GM18870 (cell line): Measurements from ENCODE around the gene CCNL2.
A peak's percentile ranks its signal among the peaks of the same experiment; 100 is the strongest.
"Not testable (repeated sequence)": the region's sequence is repeated elsewhere in the genome, so short reads cannot be mapped to it uniquely, and the experiment has no call there.

ENCODE experiments used
- ATAC-seq: cut with Tn5 transposase; IDR thresholded peaks from one replicate; pipeline ENCODE4 v1.9.1; 2021; ENCODE audit warnings: moderate library complexity; ENCODE audit not compliant: unreplicated experiment

The CCNL2 gene

GRCh38 chr1:1421147-1421906 lies 22.2 kb upstream of the CCNL2 start, which contains the start of gene ANKRD65:
Gene ANKRD65, minus strand, starts transcription at chr1:1421276. Its CDS starts 271 bp downstream, at chr1:1421005.
- ATAC-seq, result no peak

GRCh38 chr1:1420654-1421141 lies 21.6 kb upstream of the CCNL2 start:
- ATAC-seq, result no peak

DNA sequence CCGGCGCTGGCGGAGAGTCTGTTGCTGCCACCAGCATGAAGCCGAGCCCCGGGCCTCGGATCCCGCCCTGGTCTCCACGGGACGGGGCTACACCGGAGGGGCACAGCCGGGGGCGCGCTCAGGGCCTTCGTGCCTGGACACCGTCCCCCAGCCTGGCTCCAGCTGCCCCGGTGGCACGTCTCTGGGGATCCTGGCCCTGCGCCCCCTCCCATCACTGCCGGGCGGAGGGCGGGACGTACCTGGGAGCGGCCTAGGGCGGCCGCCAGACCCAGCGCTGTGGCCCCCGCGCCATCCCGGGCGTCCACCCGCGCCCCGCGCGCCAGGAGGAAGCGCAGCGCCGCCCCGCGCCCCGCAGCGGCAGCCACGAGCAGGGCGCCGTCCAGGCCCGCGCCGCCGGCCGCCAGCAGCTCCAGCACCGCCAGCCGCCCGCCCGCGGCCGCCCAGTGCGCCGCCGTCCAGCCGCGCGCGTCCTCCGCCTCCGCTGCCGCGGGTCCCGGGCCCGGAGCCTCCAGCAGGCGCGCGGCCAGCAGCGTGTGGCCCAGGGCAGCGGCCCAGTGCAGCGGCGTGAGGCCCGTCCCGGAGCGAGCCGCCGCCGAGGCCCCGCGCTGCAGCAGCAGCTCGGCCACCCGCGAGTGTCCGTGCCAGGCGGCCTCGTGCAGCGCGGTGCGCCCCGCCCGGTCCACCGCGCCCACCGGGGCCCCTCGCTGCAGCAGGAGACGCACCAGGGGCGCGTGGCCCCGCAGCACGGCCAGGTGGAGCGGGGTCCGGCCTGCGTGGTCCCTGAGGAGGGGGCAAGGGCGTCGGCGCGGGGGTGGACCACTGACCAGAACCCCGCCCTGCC lies 20.9 kb upstream of the CCNL2 start:
- no peak for ATAC-seq

DNA sequence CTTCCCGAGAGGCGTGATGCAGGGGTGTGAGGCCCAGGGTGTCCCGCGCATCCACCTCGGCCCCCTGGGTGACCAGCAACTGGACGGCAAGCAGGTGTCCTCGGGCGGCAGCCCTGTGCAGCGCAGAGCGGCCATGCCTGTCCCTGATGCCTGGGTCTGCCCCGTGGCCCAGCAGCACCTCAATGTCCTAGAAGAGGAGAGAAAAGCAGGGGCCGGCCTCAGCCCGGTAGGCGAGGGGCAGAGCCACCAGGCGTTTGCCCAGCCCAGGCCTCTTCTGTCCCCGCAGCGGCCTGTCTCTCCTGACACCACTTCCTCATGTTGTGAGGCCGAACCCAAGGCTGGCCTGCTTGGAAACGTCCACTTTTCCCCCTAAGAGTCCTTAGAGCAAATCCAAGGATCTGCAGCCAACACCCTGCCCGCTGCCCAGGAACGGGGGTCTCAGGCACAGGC lies 20.3 kb upstream of the CCNL2 start:
- ATAC-seq, result no peak

- ATAC-seq, result no peak
Observed at GRCh38 chr1:1418464-1419362, 19.6 kb upstream of the CCNL2 start.

- not testable (repeated sequence) for ATAC-seq
Observed at GRCh38 chr1:1417825-1418463, 18.8 kb upstream of the CCNL2 start.

DNA sequence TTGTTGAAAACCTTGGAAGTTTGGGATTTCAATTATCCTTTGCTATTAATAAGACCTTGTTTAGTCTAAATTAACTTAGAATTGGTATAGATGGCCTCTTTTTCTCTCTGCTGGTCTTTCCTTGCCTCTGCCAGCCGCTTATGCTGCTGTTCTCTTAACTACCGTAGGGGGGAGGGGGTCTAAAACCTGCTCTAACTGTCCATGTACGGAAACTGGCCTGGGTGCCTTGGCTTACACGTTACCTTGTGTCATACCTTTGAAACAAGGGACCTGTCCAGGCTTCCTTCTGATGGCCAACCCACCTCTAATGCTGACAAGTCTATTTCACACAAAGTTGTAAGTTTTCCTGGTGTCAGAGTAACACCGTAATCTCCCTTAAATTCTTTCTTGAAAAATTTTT lies 18.3 kb upstream of the CCNL2 start:
- ATAC-seq, result not testable (repeated sequence)

DNA sequence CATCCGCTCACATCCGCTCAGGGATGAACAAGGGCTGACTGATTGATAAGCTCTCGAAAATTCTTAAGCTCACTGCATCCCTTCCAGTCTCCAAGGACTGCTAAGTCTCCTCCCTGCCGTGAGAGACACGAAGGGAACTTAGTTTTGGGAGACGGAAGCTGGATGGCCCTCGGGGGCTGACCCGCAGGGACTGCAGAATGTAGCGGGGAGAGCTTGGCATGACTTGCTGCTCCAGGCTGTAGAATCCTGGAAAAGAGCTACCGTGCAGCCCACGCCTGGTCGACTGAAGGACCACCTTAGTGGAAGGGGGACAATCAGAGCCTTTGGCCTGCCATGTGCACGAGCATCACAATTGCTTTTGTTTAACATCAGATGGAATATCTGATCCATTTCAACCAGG lies 16.6 kb upstream of the CCNL2 start:
- ATAC-seq, result no peak

- not testable (repeated sequence) for ATAC-seq
Observed at GRCh38 chr1:1412311-1412902, 13.3 kb upstream of the CCNL2 start.

DNA sequence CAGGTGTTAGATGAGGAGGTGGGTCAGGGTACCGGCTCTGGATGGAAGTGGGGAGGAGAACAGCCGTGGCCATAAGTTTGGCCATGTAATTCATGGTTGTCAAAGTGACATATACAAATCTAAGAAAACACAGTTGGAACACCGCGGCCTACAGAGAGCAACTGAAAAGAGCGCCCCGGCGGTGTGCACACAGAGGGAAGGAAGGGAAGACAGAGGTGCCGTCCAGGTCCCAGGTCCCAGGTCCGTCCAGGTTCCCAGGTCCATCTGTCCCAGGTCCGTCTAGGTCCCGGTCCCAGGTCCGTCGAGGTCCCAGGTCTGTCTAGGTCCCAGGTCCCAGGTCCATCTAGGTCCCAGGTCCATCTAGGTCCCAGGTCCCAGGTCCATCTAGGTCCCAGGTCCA lies 12.5 kb upstream of the CCNL2 start:
- ATAC-seq, result no peak

DNA sequence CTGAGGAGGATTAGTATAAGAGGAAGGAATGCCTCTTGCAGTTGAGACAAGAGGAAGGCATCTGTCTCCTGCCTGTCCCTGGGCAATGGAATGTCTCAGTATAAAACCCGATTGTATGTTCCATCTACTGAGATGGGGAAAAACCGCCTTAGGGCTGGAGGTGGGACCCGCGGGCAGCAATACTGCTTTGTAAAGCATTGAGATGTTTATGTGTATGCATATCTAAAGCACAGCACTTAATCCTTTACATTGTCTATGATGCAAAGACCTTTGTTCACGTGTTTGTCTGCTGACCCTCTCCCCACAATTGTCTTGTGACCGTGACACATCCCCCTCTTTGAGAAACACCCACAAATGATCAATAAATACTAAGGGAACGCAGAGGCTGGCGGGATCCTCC lies 11.1 kb upstream of the CCNL2 start:
- not testable (repeated sequence) for ATAC-seq

DNA sequence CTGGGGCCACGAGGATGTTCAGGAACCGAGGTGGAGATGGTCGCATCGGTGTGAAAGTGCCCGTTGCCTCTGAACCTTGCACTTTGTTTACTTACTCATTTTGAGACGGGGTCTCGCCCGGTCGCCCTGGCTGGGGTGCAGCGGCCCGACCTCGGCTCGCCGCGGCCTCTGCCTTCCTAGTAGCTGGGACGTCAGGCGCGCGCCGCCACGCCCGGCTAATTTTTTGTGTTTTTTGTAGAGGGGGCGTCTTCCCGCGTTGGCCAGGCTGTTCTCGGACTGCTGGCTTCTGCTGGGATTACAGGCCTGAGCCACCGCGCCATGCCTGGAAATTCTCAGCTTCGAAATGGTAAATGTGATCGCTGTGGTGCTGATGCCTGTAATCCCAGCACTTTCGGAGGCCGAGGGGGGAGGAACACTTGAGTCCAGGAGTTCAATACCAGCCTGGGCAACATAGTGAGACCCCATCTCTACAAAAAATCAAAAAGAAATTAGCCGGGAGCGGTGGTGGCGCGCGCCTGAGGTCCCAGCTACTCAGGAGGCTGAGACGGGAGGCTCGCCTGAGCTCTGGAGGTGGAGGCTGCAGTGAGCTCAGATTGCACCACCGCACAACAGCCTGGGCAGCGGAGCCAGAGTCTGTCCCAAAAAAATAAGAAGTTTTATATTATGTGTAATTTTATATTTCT lies 8.6 kb upstream of the CCNL2 start:
- peak; percentile 28 for ATAC-seq

GRCh38 chr1:1406821-1407635 lies 7.9 kb upstream of the CCNL2 start, which contains the start of gene MRPL20:
Gene MRPL20, minus strand, starts transcription at chr1:1407293. Its CDS starts 76 bp downstream, at chr1:1407217.
- ATAC-seq, result peak; percentile 70

GRCh38 chr1:1406101-1406820 lies 7.1 kb upstream of the CCNL2 start:
- ATAC-seq, result no peak

GRCh38 chr1:1403653-1404052 lies 4.5 kb upstream of the CCNL2 start:
- ATAC-seq, result no peak

- ATAC-seq, result not testable (repeated sequence)
Observed at GRCh38 chr1:1402901-1403392, 3.8 kb upstream of the CCNL2 start.

DNA sequence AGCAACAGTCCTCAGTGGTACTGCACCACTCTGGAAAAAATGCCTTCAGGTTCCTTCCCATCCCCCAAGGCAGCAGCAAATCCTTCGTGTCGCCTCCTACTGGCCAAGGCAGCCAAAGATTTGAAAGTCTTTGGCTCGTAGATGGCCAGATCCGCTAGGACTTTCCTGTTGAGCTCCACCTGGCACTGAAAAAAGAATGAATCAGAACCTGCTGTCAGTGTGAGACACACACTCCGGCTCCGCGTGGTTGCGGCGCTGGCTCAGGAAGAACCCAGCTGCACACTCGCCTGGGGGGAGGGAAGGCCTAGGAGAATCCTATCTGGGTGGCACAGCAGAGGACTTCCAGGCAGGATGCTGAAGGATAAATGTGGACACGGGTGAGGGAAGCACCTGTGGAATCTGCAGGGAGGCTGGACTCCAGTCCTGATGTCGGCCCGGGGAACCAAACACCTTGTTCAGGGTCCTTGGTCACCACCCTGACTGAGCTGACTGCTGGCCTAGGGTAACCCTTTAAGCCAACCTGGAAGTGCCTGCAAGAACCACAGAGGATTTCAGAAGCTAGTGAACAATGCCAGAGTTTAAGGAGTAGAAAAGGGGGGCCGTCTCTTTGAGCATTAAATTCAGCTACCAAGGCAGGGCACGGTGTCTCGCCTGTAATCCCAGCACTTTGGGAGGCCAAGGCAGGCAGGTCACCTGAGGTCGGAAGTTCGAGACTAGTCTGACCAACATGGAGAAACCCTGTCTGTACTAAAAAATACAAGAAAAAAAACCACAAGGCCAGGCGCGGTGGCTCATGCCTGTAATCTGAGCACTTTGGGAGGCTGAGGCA lies 3.2 kb upstream of the CCNL2 start:
- ATAC-seq, result no peak
